SK-N-SH (cell line): Measurements from ENCODE around the gene NDUFB8.

Experiments
- GABPA ChIP-seq: IDR thresholded peaks from 2 replicates; pipeline ENCODE4 v1.4.0; 2012; ENCODE audit warnings: low read depth, mild to moderate bottlenecking
- GATA2 ChIP-seq: sonication (generic); formaldehyde crosslinking; IDR thresholded peaks from 2 replicates; pipeline ENCODE4 v1.5.0; 2020; ENCODE audit warnings: mild to moderate bottlenecking, missing genetic modification reagents
- JUND ChIP-seq: IDR thresholded peaks from 2 replicates; pipeline ENCODE4 v1.4.0; 2012
- MEF2A ChIP-seq: IDR thresholded peaks from 2 replicates; pipeline ENCODE4 v1.4.0; 2012; ENCODE audit warnings: low read depth, borderline replicate concordance
- MXI1 ChIP-seq: IDR thresholded peaks from 2 replicates; pipeline ENCODE4 v1.6.1; 2012; ENCODE audit warnings: mild to moderate bottlenecking, low read depth, low read length, improper control_type of control experiment
- SIN3A ChIP-seq: IDR thresholded peaks from 2 replicates; pipeline ENCODE4 v1.6.1; 2012; ENCODE audit warnings: low read depth, mild to moderate bottlenecking, low read length, moderate library complexity, borderline replicate concordance
- TAF1 ChIP-seq: IDR thresholded peaks from 2 replicates; pipeline ENCODE4 v1.6.1; 2012; ENCODE audit warnings: low read depth, mild to moderate bottlenecking, low read length, moderate library complexity, borderline replicate concordance
- TCF12 ChIP-seq: IDR thresholded peaks from 2 replicates; pipeline ENCODE4 v1.4.0; 2012
- TF ChIP-seq, protein P1 (sequence below): fragments of 200-600 bp; sonication (generic); IDR thresholded peaks from 2 replicates; pipeline ENCODE4 v1.6.1; 2017; ENCODE audit warnings: antibody characterized with exemption, mild to moderate bottlenecking, moderate library complexity

DNA sequence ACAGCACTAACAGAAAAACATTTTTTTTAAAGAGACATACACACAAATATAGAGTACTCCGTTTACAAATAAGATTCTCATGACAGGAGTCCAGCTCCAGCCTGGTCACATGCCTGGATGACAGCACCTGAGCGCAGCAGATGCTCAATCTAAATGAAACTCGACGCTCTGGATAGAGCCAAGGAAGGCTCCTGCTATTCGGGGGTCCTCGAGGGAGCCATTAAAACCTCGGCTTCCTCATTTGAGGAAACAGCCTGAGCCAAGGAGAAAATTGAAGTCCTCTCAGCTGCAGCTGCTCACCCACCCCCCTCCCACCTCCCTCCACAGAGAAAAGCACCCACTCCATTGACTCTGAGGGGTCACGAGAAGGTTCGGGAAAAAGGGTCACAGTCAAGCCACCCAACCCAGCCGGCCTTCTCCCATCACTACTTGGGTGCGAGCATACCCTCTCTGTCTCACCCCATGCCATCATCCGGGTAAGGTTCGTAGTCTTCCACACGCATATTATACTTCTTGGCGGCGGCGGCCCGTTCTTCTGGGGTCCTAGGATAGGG is 673 bp downstream of the NDUFB8 start:
- TF ChIP-seq GATA2 = no peak
- no peak for TF ChIP-seq SIN3A
- TF ChIP-seq, protein P1, sequence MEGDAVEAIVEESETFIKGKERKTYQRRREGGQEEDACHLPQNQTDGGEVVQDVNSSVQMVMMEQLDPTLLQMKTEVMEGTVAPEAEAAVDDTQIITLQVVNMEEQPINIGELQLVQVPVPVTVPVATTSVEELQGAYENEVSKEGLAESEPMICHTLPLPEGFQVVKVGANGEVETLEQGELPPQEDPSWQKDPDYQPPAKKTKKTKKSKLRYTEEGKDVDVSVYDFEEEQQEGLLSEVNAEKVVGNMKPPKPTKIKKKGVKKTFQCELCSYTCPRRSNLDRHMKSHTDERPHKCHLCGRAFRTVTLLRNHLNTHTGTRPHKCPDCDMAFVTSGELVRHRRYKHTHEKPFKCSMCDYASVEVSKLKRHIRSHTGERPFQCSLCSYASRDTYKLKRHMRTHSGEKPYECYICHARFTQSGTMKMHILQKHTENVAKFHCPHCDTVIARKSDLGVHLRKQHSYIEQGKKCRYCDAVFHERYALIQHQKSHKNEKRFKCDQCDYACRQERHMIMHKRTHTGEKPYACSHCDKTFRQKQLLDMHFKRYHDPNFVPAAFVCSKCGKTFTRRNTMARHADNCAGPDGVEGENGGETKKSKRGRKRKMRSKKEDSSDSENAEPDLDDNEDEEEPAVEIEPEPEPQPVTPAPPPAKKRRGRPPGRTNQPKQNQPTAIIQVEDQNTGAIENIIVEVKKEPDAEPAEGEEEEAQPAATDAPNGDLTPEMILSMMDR = no peak
- TF ChIP-seq JUND = no peak
- 0 out of 2 replicates have a peak, but pooled peaks have one; percentile 37 for TF ChIP-seq MXI1
- no peak for TF ChIP-seq MEF2A
- TF ChIP-seq TAF1 = no peak
- TF ChIP-seq GABPA = no peak
- no peak for TF ChIP-seq TCF12
